HEK293T (cell line): ENCODE measurements around the gene C15orf40.

Experiments
- CTBP1 ChIP-seq: fragments of 450-650 bp; IDR thresholded peaks from 2 replicates; pipeline ENCODE4 v1.6.1; 2016; ENCODE audit warnings: borderline replicate concordance
- HDGF ChIP-seq: fragments of 450-650 bp; IDR thresholded peaks from 2 replicates; pipeline ENCODE4 v1.6.1; 2017; ENCODE audit warnings: antibody characterized with exemption, borderline replicate concordance
- L3MBTL2 ChIP-seq: fragments of 450-650 bp; conservative IDR thresholded peaks from 2 replicates; pipeline ENCODE4 v1.6.1; 2016; ENCODE audit warnings: mild to moderate bottlenecking
- ZNF384 ChIP-seq: fragments of 450-650 bp; IDR thresholded peaks from 2 replicates; pipeline ENCODE4 v1.6.1; 2016

DNA sequence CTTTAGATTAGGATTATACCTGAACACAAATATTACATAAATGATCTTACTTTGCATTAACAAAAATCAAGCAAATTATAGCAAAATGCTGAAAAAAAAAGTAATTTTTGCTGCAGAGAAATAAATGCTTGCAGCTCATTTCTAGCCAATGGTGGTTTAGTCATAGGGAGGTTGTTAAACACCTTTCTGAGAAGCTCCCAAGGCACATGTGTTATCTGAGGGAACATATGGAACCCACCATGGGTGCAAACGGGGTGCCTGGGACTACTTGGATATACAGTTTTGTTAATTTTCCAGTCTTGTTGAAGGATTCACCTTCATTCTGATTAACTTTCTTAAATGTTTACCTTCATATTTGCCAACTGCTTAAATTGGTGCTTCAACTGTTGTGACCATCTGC is 34.4 kb downstream of the C15orf40 start:
- TF ChIP-seq ZNF384 (no peak), CTBP1 (no peak), HDGF (no peak), L3MBTL2 (no peak)
